Esophagus muscularis mucosa (tissue), 4 donors: ENCODE results near the gene LTBP3. TPM values are rescaled to one million over a fixed set of nuclear protein-coding genes. Genes with fewer than 3 reads are reported as not detected.

ENCODE experiments used
- DNase-seq: peaks from one replicate; pipeline ENCODE4 v3.0.0-alpha.2; 2017; ENCODE audit errors: extremely low spot score
- H3K27ac ChIP-seq, 4 donors: fragments of 200-600 bp; sonication (generic); replicated peaks in 1 of 4; 1 replicate in 3 of 4; 2 replicates in 1 of 4; pipeline ENCODE4 v1.5.1; 2016 to 2019; ENCODE audit warnings: mild to moderate bottlenecking in 1 of 4
- H3K27me3 ChIP-seq, 4 donors: fragments of 200-600 bp; sonication (generic); one replicate each; pipeline versions ENCODE4 v1.5.1 to v1.6.0; 2016 to 2019
- H3K36me3 ChIP-seq, 4 donors: fragments of 200-600 bp; sonication (generic); one replicate each; pipeline ENCODE4 v1.5.1; 2016 to 2019
- H3K4me1 ChIP-seq, 4 donors: fragments of 200-600 bp; sonication (generic); one replicate each; pipeline ENCODE4 v1.5.1; 2016 to 2019
- H3K4me3 ChIP-seq, 4 donors: fragments of 200-600 bp; sonication (generic); 1 replicate in 2 of 4; 2 replicates in 2 of 4; pipeline ENCODE4 v1.5.1; 2016 to 2019; ENCODE audit warnings: mild to moderate bottlenecking in 4 of 4, moderate library complexity in 1 of 4
- H3K9me3 ChIP-seq, 4 donors: fragments of 200-600 bp; sonication (generic); 1 replicate in 3 of 4; 2 replicates in 1 of 4; pipeline ENCODE4 v1.5.1; 2016 to 2019
- EP300 ChIP-seq: sonication (generic); formaldehyde crosslinking; IDR thresholded peaks from one replicate; pipeline ENCODE4 v1.6.1; 2017; ENCODE audit warnings: antibody characterized with exemption
- POLR2A ChIP-seq: fragments of 450-650 bp; IDR thresholded peaks from one replicate; pipeline ENCODE4 v1.6.1; 2017; ENCODE audit warnings: antibody characterized with exemption, moderate library complexity, mild to moderate bottlenecking, low read depth
- POLR2AphosphoS5 ChIP-seq, 2 donors: sonication (generic); formaldehyde crosslinking; IDR thresholded peaks; one replicate each; pipeline ENCODE4 v1.6.1; 2017; ENCODE audit warnings: antibody characterized with exemption in 2 of 2
- WGBS: methylation state at CpG from one replicate; pipeline ENCODE4 v1.1.5; 2018; 5-methylcytosine and 5-hydroxymethylcytosine counted together
- intact Hi-C: fragments of 100-400 bp; cut with DNase I; formaldehyde crosslinking; loops from one replicate; pipeline ENCODE4 v1.15.1; 2023
- total RNA-seq, 4 donors: library from RNA; depleted of rRNA; stranded (reverse); fragments of >200 nt; gene quantifications; one replicate each; pipeline versions ENCODE4 v1.1.0 to v1.2.1, GENCODE V29; 2016
- TF ChIP-seq, protein P1 (sequence below), 3 experiments: fragments of 200-600 bp in 2 of 3; fragments of 450-650 bp in 1 of 3; sonication (generic) in 2 of 3; IDR thresholded peaks; one replicate each; pipeline ENCODE4 v1.5.1; 2017 to 2019; ENCODE audit warnings: antibody characterized with exemption in 3 of 3, mild to moderate bottlenecking in 2 of 3, moderate library complexity in 1 of 3

Gene LTBP3
- 100 to 1,000 TPM; 107 to 208 (median 137) TPM for total RNA-seq

GRCh38 chr11:65558002-65558929 is at the start of gene LTBP3:
TSS of gene LTBP3 (minus strand) at chr11:65558359. CDS start at chr11:65557959, 400 bp downstream.
- Histone ChIP-seq H3K27ac (peak within 1 kb of the TSS; percentile 87 to 99 (median 97)), H3K27me3 (no peaks in the 10 kb centered on the region), H3K36me3 (peaks cover 0 to 10% (median 8%) of the 10 kb centered on the region in 4 donors), H3K9me3 (no peaks in the 10 kb centered on the region), H3K4me1 (peaks cover 59 to 80% (median 72%) of the 10 kb centered on the region in 4 donors), H3K4me3 (peak within 1 kb of the TSS; percentile 70 to 74 (median 72))
- 0% methylated on average over 11 of the region's 79 CpGs for WGBS
- intact Hi-C loops = no loop called here
- DNase-seq = no peak
- TF ChIP-seq EP300 (no peak), POLR2A (peak; percentile 10), POLR2AphosphoS5 (IDR thresholded peaks at IDR 0.05) (peak; percentile 73 to 77)
- TF ChIP-seq, protein P1, sequence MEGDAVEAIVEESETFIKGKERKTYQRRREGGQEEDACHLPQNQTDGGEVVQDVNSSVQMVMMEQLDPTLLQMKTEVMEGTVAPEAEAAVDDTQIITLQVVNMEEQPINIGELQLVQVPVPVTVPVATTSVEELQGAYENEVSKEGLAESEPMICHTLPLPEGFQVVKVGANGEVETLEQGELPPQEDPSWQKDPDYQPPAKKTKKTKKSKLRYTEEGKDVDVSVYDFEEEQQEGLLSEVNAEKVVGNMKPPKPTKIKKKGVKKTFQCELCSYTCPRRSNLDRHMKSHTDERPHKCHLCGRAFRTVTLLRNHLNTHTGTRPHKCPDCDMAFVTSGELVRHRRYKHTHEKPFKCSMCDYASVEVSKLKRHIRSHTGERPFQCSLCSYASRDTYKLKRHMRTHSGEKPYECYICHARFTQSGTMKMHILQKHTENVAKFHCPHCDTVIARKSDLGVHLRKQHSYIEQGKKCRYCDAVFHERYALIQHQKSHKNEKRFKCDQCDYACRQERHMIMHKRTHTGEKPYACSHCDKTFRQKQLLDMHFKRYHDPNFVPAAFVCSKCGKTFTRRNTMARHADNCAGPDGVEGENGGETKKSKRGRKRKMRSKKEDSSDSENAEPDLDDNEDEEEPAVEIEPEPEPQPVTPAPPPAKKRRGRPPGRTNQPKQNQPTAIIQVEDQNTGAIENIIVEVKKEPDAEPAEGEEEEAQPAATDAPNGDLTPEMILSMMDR (IDR thresholded peaks at IDR 0.05) = peak in 2 of 3 experiments; percentile 12 to 21

DNA sequence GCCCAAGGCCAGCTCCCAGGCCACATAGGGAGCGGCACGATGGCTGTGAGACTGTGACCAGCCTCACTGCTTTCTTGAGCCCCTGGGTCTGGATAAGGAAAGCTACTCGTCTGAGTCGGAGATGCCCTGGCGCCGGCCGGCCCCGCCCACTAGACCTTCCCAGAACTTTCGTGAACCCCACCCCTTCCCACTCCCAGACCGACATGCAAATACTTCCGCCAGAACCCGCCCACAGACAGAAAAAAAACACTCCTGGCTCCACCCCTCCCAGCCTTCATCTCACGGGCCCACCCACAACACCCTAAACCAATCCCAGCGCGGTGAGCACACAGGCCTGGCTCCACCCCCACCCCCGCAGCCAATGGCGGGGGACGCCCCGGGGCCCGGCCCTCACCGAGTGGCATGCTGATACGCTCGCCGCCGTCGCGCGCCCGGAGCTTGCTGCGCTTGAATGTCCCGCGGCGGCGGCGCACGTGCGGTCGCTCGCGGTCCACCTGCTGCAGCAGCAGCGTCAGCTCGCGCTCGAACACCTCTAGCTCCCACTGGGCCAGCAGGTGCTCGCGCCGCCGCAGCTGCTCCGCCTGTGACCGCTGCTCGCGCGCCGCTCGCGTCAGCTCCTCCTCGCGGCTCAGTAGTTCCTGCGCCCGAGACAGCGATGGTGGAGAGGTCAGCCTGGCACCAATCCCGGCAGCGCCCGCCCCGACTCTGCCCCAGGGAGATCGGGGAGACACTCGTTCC is 48.9 kb upstream of the LTBP3 start:
- Histone ChIP-seq H3K4me1 (peaks cover 47 to 66% (median 62%) of the 10 kb centered on the region in 4 donors), H3K36me3 (peaks cover 25 to 77% (median 69%) of the 10 kb centered on the region in 4 donors), H3K4me3 (peak overlapping the region; percentile 44 to 50 (median 46)), H3K9me3 (no peaks in the 10 kb centered on the region), H3K27ac (peak overlapping the region; percentile 83 to 96 (median 84)), H3K27me3 (no peaks in the 10 kb centered on the region)
- 40% methylated on average over 14 of the region's 67 CpGs for WGBS
- peak; percentile 99 for DNase-seq
- TF ChIP-seq, protein P1 (IDR thresholded peaks at IDR 0.05) = no peak
- TF ChIP-seq EP300 (peak; percentile 58), POLR2A (no peak), POLR2AphosphoS5 (IDR thresholded peaks at IDR 0.05) (peak; percentile 69 to 74)
- intact Hi-C loops = no loop called here

DNA sequence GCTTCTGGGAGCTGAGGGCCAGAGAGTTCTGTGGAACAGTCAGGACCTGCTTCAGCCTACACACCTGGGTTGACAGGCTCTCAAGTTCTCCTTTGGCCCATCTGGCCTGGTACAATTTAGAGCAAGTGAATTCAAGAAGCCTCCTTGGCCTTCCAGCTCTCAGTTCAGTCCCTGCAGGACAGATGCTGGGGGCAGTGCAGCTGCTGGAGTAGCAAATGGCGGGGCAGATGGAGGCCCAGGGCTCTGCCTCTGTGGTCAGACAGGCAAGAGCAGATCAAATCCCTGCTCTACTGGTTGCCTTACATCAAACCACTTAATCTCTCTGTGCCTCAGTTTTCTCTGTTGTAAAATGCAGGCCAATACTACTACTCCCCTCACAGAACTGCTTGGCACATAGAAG is 46.1 kb upstream of the LTBP3 start:
- H3K4me3 ChIP-seq = no peak overlapping the region
- intact Hi-C loops = no loop called here
- WGBS = 100% methylated on average over 1 of the region's 1 CpG
- H3K36me3 ChIP-seq = peaks cover 25 to 91% (median 78%) of the 10 kb centered on the region in 4 donors
- peaks cover 23 to 38% (median 34%) of the 10 kb centered on the region in 4 donors for H3K4me1 ChIP-seq
- no peaks in the 10 kb centered on the region for H3K9me3 ChIP-seq
- H3K27me3 ChIP-seq = no peaks in the 10 kb centered on the region
- TF ChIP-seq POLR2A (no peak), POLR2AphosphoS5 (IDR thresholded peaks at IDR 0.05) (no peak), EP300 (no peak)
- TF ChIP-seq, protein P1 (IDR thresholded peaks at IDR 0.05) = no peak
- H3K27ac ChIP-seq = peak overlapping the region in 1 of 4 donors; percentile 96
- DNase-seq = no peak

- WGBS = 100% methylated on average over 1 of the region's 6 CpGs
- H3K27me3 ChIP-seq = no peaks in the 10 kb centered on the region
- no peak overlapping the region for H3K4me3 ChIP-seq
- peaks cover 6 to 13% (median 12%) of the 10 kb centered on the region in 4 donors for H3K4me1 ChIP-seq
- H3K36me3 ChIP-seq = peaks cover 9 to 81% (median 74%) of the 10 kb centered on the region in 4 donors
- TF ChIP-seq EP300 = no peak
- TF ChIP-seq, protein P1 (IDR thresholded peaks at IDR 0.05) = no peak
- no peak for TF ChIP-seq POLR2AphosphoS5 (IDR thresholded peaks at IDR 0.05)
- no peak for TF ChIP-seq POLR2A
- no peaks in the 10 kb centered on the region for H3K9me3 ChIP-seq
- intact Hi-C loops = no loop called here
- no peak overlapping the region for H3K27ac ChIP-seq
- DNase-seq = no peak
These were observed 41.7 kb upstream of the LTBP3 start for GRCh38 chr11:65599955-65600246.
